NCI-H2196 (cell line): ENCODE measurements around the gene AQP6.

Experiments
- DNase-seq: peaks from one replicate; lab custom pipeline; 2025; ENCODE audit not compliant: unreplicated experiment; lab: John Stamatoyannopoulos, UW

Gene AQP6, protein sequence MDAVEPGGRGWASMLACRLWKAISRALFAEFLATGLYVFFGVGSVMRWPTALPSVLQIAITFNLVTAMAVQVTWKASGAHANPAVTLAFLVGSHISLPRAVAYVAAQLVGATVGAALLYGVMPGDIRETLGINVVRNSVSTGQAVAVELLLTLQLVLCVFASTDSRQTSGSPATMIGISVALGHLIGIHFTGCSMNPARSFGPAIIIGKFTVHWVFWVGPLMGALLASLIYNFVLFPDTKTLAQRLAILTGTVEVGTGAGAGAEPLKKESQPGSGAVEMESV

DNA sequence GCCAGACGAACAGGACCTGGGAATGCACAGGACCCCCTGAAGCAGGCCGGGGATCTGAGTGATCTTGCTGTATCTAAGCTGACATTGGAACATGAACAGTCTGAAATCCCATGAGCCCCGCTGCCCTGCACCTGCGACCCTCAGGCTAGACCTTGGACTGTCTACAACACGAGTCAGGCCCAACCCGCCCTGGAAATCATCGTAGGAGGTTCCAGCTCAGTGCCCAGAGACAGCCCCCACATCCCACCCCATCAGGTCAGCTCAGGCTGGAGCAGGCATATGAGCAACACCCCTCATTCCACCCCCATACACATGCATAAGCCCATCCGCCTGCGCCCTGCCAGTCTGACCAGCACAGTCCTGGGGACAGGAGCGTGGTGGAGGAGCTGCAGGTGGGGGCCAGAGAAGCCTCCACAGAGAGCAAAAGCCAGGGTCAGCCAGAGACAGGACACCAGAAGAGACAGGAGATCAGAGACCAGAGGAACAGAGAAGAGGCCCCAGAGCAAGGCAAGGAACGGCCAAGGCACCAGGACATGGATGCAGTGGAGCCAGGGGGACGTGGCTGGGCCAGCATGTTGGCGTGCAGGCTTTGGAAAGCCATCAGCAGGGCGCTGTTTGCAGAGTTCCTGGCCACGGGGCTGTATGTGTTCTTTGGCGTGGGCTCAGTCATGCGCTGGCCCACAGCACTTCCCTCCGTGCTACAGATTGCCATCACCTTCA lies at the start of gene AQP6:
Gene AQP6, plus strand, starts transcription at position 307 of the 720 bp plus-strand sequence. Its CDS starts 227 bp downstream, at position 534.
- DNase-seq, result no peak

DNA sequence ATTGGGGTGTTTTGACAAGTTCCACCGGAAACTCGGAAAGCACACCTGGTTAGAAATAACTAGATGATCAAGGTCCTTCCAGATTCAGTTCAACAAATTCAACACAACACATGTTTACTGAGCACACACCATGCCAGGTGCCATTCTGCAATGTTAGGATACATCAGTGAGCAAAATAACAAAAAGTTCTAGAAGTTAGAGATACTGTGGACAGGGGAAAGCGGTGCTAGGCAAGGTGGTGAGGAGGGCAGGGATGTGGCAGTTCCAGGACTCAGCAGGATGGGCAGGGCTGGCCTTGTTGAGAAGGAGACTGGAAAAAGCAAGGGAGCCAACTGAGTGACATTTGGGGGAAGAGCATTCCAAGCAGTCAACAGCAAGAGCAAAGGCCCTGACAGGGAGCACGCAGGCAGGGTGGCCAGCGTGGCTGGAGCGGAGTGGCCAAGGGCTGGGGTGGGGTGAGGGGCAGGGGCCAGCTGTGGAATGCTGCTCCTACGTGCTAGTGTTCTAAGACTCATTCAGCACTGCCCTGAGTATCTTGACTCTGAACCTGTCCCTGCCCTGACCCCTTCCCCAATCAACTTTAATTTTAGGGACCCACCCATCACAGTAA lies 49.6 kb upstream of the AQP6 start:
- DNase-seq, result no peak

DNA sequence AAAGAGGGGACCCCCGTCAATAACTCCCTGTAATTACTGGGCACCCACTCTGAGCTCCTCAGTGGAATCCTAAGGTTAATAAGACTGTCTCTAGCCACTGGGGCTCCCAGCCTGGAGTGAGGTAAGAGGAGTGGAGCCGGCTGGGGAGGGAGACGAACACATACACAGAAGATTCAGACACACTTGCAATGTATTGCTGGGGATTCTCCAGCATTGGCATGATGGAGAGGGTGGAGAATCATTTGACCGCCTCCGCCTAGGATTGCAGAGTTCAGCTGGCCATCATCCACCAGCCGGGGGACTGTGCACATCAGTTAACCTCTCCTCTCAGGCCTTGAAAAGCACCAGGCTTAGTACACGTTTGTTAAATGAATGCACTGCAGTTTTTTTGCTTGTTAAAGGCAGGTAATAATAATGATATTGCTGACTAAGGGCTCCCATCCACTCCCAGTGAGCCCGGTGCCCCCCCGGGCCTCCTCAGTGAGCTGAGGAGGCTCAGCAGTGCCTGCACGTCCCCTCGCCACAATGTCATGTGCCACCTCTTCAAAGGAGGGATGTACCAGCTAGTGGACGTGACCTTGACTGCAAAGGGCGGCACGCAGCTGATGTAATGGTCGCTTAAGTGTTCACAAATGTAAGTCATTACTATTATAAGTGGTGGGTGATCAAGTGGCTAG lies 48.7 kb upstream of the AQP6 start:
- DNase-seq, result no peak

DNA sequence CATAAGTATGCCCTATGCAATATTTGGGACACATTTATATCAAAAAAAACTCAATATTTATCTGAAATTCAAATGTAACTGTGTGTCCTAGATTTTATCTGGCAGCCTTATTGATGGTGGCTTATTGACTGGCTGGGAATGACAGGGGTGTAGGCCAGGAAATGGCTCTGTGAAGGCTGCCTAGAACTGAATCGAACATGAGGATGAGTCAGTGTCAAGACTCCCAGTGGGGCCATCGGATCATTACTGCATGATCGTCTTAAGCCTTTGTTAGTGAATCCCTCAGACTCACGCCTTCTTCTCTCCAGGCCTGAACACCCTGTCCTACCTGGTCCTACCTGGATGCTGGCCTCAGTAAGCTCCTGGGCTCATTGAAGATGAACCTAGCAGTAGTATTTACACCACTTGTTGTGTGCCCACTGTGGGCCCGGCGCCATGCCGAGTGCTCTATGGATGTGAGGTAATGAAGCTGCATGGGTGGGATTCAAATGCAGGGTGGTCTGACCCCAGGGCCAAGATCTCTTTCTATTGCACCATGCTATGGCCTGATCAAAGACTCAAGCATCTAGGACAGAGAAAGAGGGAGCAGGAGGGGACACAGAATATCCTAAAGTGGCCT lies 48.0 kb upstream of the AQP6 start:
- DNase-seq, result no peak

DNA sequence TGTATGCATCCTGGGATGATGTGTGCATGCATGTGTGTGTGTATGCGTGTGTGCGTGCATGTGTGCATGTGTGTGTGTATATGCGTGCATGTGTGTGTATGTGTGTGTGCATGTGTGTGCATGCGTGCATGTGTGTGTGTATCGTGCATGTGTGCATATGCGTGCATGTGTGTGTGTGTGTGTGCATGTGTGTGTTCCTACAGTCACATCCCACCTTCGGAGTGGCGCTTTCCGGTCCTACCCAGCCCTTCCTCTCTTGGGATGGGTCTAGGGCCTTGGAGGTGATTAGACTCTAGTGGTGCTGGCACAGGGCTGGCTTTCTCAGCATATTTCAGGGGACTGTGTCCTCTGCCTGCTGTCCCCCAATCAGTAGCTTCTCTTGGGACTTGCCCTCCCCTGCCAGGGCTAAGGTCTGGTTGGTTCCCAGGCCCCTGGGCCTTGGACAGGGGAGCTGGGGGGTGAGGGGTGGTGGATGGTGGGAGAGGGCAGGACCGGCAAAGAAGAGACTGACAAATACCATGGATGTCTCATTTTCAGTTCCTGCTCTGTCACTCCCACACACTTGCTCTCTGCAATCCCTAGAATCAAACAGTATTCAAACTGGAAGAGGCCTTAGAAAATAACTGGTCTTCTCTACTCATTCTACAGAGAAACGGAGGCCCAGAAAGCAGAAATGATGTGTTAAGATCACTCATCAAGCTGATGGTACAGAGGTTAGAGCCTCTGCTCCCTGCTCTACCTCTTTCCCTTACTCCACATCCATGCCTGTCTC lies 47.1 kb upstream of the AQP6 start:
- no peak for DNase-seq

DNA sequence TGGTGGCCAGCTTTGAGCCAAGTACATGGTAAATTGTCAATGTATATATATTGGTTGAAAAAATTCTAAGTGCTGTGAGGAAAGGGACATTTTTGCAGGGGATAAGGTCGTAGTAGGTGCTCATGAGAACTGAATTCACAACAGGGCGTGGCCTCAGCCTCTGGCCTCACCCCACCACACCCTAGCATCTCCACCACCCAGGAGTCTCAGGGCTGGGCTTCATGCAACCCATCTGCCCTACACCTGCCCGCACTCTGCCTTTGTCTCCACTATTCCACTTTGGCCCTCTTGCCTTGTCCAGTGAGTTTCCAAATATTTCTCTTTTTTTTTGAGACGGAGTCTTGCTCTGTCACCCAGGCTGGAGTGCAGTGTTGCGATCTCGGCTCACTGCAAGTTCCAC lies 44.3 kb upstream of the AQP6 start:
- DNase-seq, result no peak

DNA sequence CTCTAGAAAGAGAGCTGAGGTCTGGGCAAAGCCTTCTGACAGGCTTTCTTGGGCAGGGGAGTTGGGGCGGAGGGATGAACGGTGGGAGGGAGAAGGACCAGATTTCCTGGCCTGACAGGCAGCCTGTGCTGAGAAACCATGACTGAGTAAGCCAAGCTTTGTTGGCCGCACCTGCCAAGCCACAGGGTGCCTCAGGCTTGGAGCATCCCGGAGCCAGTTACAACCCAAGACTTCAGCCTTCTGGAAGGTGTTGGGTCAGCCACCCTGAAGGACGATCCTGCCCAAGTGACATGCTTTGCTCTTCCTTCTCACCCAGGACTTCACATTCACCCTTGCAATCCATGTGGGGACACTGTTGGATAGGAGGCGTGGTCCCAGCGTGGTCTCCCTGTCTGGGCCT lies 43.2 kb upstream of the AQP6 start:
- no peak for DNase-seq

DNA sequence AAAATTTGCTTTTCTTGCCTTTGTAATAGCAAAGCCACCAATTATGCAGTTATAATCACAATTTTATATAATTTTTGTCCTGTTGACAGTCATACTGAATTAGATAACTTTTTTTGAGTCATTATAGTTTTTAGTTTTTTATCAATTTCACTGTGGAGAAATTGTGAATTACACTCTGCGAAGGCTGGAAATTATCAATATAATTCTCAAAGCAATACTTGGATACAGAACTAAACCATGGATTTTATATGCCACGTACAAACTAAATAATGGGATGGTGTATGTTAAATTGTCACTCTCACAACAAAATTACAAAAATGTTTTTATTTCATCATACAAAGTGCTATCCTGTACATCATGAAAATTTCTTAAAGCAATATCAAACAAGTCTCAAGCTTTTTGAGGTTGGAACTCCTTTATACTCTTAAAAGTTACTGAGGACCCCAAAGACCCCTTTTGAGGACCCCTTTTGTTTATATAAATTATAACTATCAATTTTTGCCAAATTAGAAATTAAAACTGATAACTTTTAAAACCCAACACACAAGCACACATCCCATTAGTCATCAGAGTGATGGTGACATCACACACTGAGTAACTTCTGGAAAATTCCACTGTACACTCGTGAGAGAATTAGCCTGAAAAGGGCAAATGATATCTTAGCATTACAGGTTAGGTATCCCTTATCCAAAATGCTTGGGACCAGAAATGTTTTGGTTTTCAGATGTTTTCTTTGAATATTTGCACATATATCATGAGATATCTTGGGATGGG lies 42.0 kb upstream of the AQP6 start:
- no peak for DNase-seq

DNA sequence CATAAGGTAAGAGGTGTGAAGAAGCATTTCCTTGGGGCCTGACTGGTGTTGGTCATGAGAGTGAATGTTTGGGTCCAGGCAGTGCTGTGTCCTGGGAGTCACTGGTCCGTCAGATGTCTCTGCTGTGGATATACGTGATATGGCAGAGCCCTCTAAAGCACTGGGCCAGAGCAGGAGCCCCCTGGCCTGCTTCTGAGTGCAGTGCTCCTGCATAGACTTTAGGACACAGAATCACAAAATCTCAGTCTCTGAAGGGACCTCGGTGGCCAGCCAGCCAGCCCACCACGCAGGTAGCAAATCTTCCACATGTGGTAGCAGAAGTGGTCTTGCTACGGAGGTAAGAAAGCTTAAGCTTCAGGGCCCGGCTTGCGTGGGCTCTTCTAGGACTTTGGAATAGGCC lies 40.7 kb upstream of the AQP6 start:
- DNase-seq, result no peak

DNA sequence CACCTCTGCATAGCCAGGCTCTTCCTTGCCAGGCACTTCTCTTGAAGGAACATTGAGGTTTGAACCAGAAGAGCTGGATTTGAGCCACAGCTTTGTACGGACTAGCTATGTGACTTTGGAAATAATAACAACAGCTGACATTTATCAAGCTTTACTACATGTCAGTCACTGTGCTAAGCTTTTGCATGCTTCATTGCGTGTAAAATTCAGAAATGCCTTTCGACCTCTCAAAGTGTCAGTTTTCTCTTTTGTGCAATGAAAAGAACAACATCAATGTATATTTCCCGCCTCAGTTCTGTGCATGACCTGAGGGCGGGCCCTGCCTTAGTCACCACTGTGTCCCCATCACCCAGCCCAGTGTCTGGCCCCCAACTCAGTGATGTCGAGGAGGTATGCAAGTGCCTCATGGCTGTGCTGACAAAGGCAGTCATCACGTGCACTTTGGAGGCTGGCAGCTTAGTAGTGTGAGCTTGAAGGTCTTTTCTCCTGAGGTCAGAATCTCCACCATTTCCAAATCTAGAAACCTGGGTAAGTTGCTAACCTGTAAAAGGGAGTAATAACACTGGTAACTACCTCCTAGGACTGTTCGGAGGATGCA lies 40.1 kb upstream of the AQP6 start:
- no peak for DNase-seq

DNA sequence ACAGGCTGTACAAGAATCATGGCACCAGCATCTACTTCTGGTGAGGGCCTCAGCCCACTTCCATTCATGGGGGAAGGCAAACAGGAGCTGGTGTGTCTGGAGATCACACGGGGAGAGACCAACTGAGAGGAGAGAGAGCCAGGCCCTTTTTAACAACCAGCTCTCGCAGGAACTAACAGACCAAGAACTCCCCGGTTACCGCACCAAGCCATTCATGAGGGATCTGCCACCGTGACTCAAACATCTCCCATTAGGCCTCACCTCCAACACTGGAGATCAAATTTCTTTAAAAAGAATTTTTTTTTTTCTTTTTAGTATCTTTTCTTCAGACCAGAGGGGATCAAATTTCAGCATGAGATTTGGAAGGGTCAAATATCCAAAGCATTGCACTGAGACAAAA lies 39.0 kb upstream of the AQP6 start:
- DNase-seq, result no peak

DNA sequence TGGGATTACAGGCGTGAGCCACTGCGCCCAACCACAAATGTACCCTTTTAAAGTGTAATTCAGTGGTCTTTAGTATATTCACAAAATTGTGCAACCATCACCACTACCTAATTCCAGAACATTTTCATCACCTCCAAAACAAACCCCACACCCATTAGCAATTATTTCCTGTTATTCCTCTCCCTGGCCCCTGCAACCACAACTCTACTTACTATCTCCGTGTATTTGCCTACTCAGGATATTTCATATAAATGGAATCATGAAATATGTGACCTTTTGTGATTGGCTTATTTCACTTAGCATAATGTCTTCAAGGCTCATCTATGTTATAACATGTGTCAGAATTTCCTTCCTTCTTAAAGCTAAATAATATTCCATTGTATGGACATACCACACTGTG lies 38.2 kb upstream of the AQP6 start:
- DNase-seq, result no peak

DNA sequence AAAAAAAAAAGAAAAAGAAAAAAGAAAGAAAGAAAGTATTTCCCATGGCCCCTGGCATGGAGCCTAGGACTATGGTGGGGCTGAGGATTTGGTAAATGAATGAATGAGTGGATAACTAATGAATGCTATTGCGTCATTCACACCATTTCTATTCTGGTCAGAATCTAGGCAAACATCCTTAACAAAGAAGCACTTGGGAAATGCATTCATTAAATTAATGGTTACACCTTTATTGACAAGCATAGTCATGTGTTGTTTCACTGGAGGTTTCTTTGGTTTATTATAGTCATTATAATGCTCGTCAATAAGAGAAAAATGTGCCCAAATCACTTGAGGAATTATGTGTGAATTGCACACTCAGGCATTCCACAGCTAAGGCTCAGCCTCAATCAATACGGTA lies 35.8 kb upstream of the AQP6 start:
- no peak for DNase-seq

DNA sequence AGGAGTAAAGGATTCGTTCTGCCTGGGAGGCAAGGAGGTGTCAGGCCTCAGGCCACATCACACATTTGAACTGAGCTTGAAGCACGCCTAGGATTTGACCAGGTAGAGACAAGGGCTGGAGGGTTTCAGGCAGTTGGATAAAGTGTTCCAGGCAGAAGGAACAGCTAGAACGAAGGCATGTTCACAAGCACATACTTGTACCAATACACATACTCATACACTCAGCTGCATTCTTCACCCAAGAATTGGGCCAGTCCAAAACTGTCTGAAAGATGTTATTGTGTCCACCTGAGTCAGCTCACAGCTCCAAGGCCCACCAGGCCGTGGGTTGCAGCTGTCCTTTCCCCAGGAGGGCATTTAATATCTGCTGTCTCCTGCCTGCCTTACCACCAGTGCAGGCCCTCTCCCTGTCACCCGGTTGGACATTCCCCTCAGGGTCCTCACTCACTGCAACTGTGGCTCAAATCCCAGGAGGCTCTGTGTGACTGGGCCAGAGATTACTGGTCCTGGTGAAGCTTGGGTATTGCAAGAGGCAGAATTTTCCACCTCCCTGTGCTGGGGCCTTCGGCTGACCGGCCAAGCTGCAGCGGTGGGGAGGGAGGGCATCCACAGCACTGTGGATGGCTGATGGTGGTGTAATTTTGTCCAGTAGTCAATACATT lies 35.0 kb upstream of the AQP6 start:
- DNase-seq, result no peak

DNA sequence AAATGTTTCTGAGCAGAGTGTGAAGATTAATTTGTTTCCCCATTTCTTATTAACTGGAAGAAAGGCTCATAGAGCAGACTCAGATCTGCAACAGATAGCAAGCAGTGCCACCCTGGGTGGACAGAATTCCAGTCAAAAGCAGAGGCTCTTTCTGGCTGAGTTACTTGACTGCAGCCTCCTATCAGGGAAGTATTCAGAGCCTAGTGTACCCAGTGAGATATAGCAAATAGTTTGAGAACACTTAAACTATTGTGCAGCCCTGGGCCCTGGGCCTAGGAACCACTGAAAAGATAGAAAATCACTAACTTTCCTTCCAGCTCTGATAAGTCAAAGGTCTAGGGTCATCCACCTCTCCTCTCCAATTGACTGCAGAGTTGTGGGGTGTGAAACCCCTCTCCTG lies 33.4 kb upstream of the AQP6 start:
- no peak for DNase-seq

DNA sequence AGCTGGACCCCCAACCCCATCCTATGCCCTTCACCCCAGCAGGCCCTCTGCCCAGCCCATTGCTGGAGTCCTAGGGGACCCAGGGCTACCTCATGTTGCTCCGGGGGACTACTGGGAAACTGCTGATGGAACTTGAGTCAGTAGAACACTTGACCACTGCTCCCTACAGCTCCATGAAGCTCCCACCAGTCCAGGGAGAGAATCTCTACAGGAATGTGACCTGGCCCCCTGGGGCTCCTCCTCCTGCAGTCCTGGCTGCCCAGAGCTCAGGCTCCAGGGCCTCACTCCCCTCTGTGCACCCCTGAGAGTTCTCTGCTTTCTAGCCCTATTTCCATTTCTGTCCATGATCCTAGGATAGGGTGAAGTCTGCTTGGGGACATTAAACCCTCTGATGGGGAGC lies 33.0 kb upstream of the AQP6 start:
- DNase-seq, result no peak

DNA sequence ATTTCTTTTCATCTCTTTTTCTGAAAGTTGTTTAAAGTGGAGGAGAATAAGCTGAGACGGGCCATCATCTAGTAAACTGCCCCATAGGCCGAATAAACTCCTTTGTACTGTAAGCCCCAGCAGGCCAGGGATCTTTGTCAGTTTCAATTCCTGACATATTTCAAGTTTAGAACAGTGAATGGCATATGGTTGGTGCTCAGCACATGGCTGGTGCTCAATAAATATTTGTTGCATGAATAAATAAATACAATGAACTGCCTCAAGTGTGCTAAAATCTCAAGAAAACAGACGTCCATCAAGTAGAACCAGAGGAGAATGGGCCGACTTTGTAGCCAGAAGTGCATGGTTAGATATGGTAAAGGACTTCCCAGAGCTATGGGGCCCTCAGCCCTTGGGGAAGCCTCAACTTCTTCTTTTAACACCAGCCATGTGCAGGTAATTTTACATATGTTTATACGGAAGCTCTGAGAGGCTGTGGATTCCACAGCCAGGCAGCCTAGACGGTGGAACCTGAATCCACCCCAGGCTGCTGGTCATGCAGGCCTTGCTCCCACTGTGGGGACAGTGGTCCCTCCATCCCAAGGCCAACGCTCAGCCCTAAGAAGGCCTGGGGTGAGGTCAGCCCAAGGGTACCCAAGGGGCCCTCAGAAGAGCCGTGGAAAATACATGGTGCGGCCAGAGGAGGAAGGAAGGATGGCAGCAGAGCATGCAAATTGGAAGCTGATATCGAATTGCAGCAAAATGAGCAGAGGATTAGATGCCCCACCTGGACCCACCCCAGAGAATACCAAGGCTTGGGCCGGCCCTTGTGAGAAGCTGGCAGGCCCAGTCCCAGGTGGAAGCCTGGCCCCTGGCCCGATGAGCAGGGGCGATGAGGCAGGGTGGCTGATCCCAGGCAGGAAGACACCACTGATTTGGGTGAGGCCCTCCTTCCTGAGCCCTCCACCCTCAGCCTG lies 30.9 kb upstream of the AQP6 start:
- DNase-seq, result no peak

DNA sequence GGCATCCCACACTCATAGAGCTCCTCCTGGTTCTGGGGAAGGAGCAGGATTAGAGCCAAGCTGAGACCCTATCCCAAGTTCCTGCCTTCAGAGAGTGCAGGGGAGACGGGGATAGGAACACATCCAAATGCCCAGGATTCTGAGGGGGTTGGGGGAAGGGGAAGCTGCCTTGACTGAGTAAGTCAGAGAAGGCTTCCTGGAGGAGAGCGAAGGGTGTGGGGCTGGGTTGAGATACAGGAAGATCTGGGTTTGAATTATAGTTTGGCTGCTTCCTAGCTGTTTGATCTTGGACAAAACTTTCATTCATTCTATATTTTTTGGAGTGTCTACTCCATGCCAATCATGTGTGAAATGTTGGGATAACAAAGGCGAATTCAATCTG lies 30.2 kb upstream of the AQP6 start:
- DNase-seq, result no peak
